ENCODE data around the gene ERVW-1.
"Not testable (repeated sequence)": the region's sequence is repeated elsewhere in the genome, so short reads cannot be mapped to it uniquely, and the experiment has no call there.

Gene ERVW-1

GRCh38 chr7:92477681-92478080, at the start of gene ERVW-1:
TSS of gene ERVW-1 (minus strand) at chr7:92477946. CDS start at chr7:92470381, 7,565 bp downstream.
- not testable (repeated sequence) for DNase-seq

- no peak for DNase-seq
Measured at GRCh38 chr7:92523110-92523509, 45.4 kb upstream of the ERVW-1 start.

- no peak for DNase-seq
Measured at GRCh38 chr7:92520024-92520423, 42.3 kb upstream of the ERVW-1 start.

GRCh38 chr7:92517631-92518030, 39.9 kb upstream of the ERVW-1 start:
- no peak for DNase-seq

- DNase-seq = no peak
Measured at GRCh38 chr7:92513167-92513902, 35.6 kb upstream of the ERVW-1 start.

GRCh38 chr7:92508946-92509345, 31.2 kb upstream of the ERVW-1 start:
- no peak for DNase-seq

GRCh38 chr7:92506363-92506762, 28.6 kb upstream of the ERVW-1 start:
- DNase-seq = no peak

- DNase-seq = no peak
Measured at GRCh38 chr7:92504563-92504962, 26.8 kb upstream of the ERVW-1 start.

- DNase-seq = no peak
Measured at GRCh38 chr7:92503767-92504166, 26.0 kb upstream of the ERVW-1 start.

GRCh38 chr7:92498557-92498956, 20.8 kb upstream of the ERVW-1 start:
- no peak for DNase-seq

GRCh38 chr7:92496876-92497275, 19.1 kb upstream of the ERVW-1 start:
- DNase-seq = no peak

- DNase-seq = no peak
Measured at GRCh38 chr7:92489634-92490033, 11.9 kb upstream of the ERVW-1 start.

GRCh38 chr7:92487804-92488203, 10.1 kb upstream of the ERVW-1 start:
- no peak for DNase-seq

GRCh38 chr7:92485974-92486373, 8.2 kb upstream of the ERVW-1 start:
- no peak for DNase-seq

GRCh38 chr7:92485267-92485892, 7.6 kb upstream of the ERVW-1 start:
- no peak for DNase-seq

GRCh38 chr7:92484226-92484625, 6.5 kb upstream of the ERVW-1 start:
- DNase-seq = not testable (repeated sequence)

GRCh38 chr7:92483624-92484023, 5.9 kb upstream of the ERVW-1 start:
- not testable (repeated sequence) for DNase-seq

- not testable (repeated sequence) for DNase-seq
Measured at GRCh38 chr7:92479146-92479545, 1.4 kb upstream of the ERVW-1 start.

- no peak for DNase-seq
Measured at GRCh38 chr7:92478711-92479110, 965 bp upstream of the ERVW-1 start.

- no peak for DNase-seq
Measured at GRCh38 chr7:92478095-92478494, 349 bp upstream of the ERVW-1 start.

- not testable (repeated sequence) for DNase-seq
Measured at GRCh38 chr7:92475851-92476590, 1.7 kb downstream of the ERVW-1 start.

GRCh38 chr7:92475261-92475770, 2.4 kb downstream of the ERVW-1 start:
- not testable (repeated sequence) for DNase-seq

GRCh38 chr7:92473989-92474388, 3.8 kb downstream of the ERVW-1 start:
- not testable (repeated sequence) for DNase-seq

- DNase-seq = not testable (repeated sequence)
Measured at GRCh38 chr7:92468589-92468988, 9.2 kb downstream of the ERVW-1 start.

Measured in GDM1 (cell line).